PC-3 (cell line): ENCODE data around the gene PNMA8A. TPM values are rescaled to one million over a fixed set of nuclear protein-coding genes. Genes with fewer than 3 reads are reported as not detected.
"Not testable (repeated sequence)": the region's sequence is repeated elsewhere in the genome, so short reads cannot be mapped to it uniquely, and the experiment has no call there.

Source experiments
- ATAC-seq: fragments of 200-7000 bp; cut with Tn5 transposase; 2 replicates; pipeline ENCODE4 v1.9.1; 2020; ENCODE audit warnings: mild to moderate bottlenecking, moderate library complexity
- BruUV-seq: library from RNA; stranded (reverse); fragments of 400-500 nt; replicated peaks from 2 replicates; lab custom pipeline; 2021; lab: Mats Ljungman, UMichigan
- CTCF ChIA-PET: fragments of 300-600 bp; sonication (Branson Sonifier 250); formaldehyde crosslinking; loops from one replicate; lab custom pipeline; 2022; ENCODE audit warnings: antibody characterized with exemption; lab: Charles Lee
- POLR2A ChIA-PET: fragments of 300-600 bp; sonication (Branson Sonifier 250); formaldehyde crosslinking; loops from one replicate; lab custom pipeline; 2022; ENCODE audit warnings: antibody characterized with exemption; ENCODE audit not compliant: unreplicated experiment; lab: Charles Lee
- DNase-seq: peaks from one replicate; pipeline ENCODE4 v3.0.0-alpha.2; 2015
- H2AFZ ChIP-seq: fragments of 300-600 bp; sonication (generic); 2 replicates; pipeline ENCODE4 v1.6.0; 2016; ENCODE audit warnings: antibody characterized with exemption, low read length
- H3F3A ChIP-seq: fragments of 300-600 bp; sonication (generic); one replicate; pipeline ENCODE4 v1.6.0; 2017; ENCODE audit warnings: antibody characterized with exemption, low read length, control low read depth, mild to moderate bottlenecking; ENCODE audit not compliant: unreplicated experiment
- H3K27ac ChIP-seq: fragments of 300-600 bp; sonication (generic); 2 replicates; pipeline ENCODE4 v1.5.1; 2016; ENCODE audit warnings: mild to moderate bottlenecking, low read length
- H3K27me3 ChIP-seq: fragments of 300-600 bp; sonication (generic); 2 replicates; pipeline ENCODE4 v1.6.1; 2016; ENCODE audit warnings: low read length, mixed read lengths
- H3K36me3 ChIP-seq: fragments of 300-600 bp; sonication (generic); 2 replicates; pipeline ENCODE4 v1.6.1; 2016; ENCODE audit warnings: low read depth, mixed run types, low read length, mixed read lengths
- H3K4me1 ChIP-seq: fragments of 300-600 bp; sonication (generic); 2 replicates; pipeline ENCODE4 v1.5.1; 2016; ENCODE audit warnings: low read length; ENCODE audit not compliant: insufficient read depth
- H3K4me2 ChIP-seq: fragments of 300-600 bp; sonication (generic); 2 replicates; pipeline ENCODE4 v1.6.0; 2016; ENCODE audit warnings: low read length
- H3K4me3 ChIP-seq: fragments of 300-600 bp; sonication (generic); 2 replicates; pipeline ENCODE4 v1.5.1; 2016; ENCODE audit warnings: mild to moderate bottlenecking, low read length, mixed read lengths
- H3K79me2 ChIP-seq: fragments of 300-600 bp; sonication (generic); 2 replicates; pipeline ENCODE4 v1.6.1; 2017; ENCODE audit warnings: low read length, mixed read lengths
- H3K9ac ChIP-seq: fragments of 300-600 bp; sonication (generic); 2 replicates; pipeline ENCODE4 v1.6.0; 2016; ENCODE audit warnings: mild to moderate bottlenecking, low read length
- H3K9me2 ChIP-seq: fragments of 300-600 bp; sonication (generic); replicated peaks from 2 replicates; pipeline ENCODE4 v1.6.1; 2016; ENCODE audit warnings: mixed run types, low read length, mixed read lengths
- H3K9me3 ChIP-seq: fragments of 300-600 bp; sonication (generic); 2 replicates; pipeline ENCODE4 v1.6.1; 2016; ENCODE audit warnings: low read length, mixed read lengths
- H4K20me1 ChIP-seq: fragments of 300-600 bp; sonication (generic); 2 replicates; pipeline ENCODE4 v1.6.1; 2016; ENCODE audit warnings: low read length, mixed read lengths
- EZH2 ChIP-seq: fragments of 300-600 bp; sonication (generic); IDR thresholded peaks from one replicate; pipeline ENCODE4 v1.6.1; 2017; ENCODE audit warnings: antibody characterized with exemption, mild to moderate bottlenecking, low read length; ENCODE audit not compliant: unreplicated experiment
- EZH2phosphoT487 ChIP-seq: fragments of 300-600 bp; sonication (generic); IDR thresholded peaks from 2 replicates; pipeline ENCODE4 v1.6.1; 2018; ENCODE audit warnings: mild to moderate bottlenecking, antibody characterized with exemption, low read length, borderline replicate concordance
- intact Hi-C: fragments of 100-400 bp; cut with micrococcal nuclease; formaldehyde crosslinking; loops from 2 replicates; pipeline ENCODE4 v1.9.0; 2023
- total RNA-seq: library from RNA; depleted of rRNA; stranded (reverse); fragments of >200 nt; gene quantifications from 2 replicates; pipeline ENCODE4 v1.2.3, GENCODE V29; 2014
- TF ChIP-seq, protein P1 (sequence below): fragments of 300-600 bp; sonication (generic); conservative IDR thresholded peaks from 2 replicates; pipeline ENCODE4 v1.5.1; 2017; ENCODE audit warnings: antibody characterized with exemption, low read depth, mild to moderate bottlenecking, low read length

PNMA8A gene
- total RNA-seq, 1 experiment from 2014 or later, result not detected

DNA sequence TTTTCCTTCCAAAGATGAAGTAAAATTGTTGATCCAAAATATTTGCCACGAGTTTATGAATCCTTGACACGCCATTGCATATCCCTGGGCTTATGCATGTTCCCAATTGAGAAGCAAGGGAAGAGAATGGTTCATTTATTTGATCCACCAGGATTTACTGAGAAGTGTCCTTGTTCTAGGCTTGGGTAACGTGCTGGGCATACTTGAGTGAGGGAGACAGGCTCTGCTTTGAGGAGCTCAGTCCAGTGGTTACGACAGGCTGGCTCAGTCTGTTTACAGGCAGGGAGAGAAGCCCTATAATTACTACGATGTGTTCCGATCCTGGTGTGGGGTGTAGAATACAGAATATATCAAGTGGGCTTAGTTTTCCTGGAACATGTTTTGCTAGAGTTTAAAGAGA is 36.4 kb downstream of the PNMA8A start:
- H3F3A ChIP-seq, result no peaks in the 10 kb centered on the region
- H3K79me2 ChIP-seq, result no peaks in the 10 kb centered on the region
- TF ChIP-seq EZH2phosphoT487 (no peak), EZH2 (no peak)
- TF ChIP-seq, protein P1, sequence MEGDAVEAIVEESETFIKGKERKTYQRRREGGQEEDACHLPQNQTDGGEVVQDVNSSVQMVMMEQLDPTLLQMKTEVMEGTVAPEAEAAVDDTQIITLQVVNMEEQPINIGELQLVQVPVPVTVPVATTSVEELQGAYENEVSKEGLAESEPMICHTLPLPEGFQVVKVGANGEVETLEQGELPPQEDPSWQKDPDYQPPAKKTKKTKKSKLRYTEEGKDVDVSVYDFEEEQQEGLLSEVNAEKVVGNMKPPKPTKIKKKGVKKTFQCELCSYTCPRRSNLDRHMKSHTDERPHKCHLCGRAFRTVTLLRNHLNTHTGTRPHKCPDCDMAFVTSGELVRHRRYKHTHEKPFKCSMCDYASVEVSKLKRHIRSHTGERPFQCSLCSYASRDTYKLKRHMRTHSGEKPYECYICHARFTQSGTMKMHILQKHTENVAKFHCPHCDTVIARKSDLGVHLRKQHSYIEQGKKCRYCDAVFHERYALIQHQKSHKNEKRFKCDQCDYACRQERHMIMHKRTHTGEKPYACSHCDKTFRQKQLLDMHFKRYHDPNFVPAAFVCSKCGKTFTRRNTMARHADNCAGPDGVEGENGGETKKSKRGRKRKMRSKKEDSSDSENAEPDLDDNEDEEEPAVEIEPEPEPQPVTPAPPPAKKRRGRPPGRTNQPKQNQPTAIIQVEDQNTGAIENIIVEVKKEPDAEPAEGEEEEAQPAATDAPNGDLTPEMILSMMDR, result no peak
- no peak overlapping the region for H3K4me2 ChIP-seq
- intact Hi-C loops, result no loop called here
- H3K9me2 ChIP-seq, result no peaks in the 10 kb centered on the region
- no peak overlapping the region for H3K27ac ChIP-seq
- ChIA-PET POLR2A (no interaction called here), CTCF (no interaction called here)
- no TSS peak for BruUV-seq
- no peaks in the 10 kb centered on the region for H3K36me3 ChIP-seq
- no peaks in the 10 kb centered on the region for H3K4me1 ChIP-seq
- no peaks in the 10 kb centered on the region for H4K20me1 ChIP-seq
- H3K9ac ChIP-seq, result no peak overlapping the region
- H2AFZ ChIP-seq, result no peak overlapping the region
- ATAC-seq (no peak), DNase-seq (no peak)
- H3K9me3 ChIP-seq, result no peaks in the 10 kb centered on the region
- H3K4me3 ChIP-seq, result no peak overlapping the region
- H3K27me3 ChIP-seq, result no peaks in the 10 kb centered on the region

DNA sequence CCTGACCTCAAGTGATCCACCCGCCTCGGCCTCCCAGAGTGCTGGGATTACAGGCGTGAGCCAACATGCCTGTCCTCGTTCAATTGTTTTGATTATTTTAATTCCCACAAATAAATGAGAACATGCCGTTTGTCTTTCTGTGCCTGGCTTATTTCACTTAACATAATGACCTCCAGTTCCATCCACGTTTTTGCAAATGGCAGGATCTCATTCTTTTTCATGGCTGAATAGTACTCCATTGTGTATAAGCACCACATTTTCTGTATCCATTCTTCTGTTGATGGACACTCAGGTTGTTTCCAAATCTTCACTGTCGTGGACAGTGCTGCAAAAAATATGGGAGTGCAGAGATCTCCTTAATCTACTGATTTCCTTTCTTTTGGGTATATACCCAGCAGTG is 37.9 kb downstream of the PNMA8A start:
- H3K27me3 ChIP-seq, CTCF ChIA-PET, H3K4me2 ChIP-seq, ATAC-seq, H3K9ac ChIP-seq, intact Hi-C loops, H3F3A ChIP-seq, H3K27ac ChIP-seq, BruUV-seq, H3K36me3 ChIP-seq, POLR2A ChIA-PET, H3K9me3 ChIP-seq, DNase-seq, H3K4me1 ChIP-seq, H4K20me1 ChIP-seq, H2AFZ ChIP-seq, H3K79me2 ChIP-seq, H3K4me3 ChIP-seq, H3K9me2 ChIP-seq: not testable (repeated sequence)

DNA sequence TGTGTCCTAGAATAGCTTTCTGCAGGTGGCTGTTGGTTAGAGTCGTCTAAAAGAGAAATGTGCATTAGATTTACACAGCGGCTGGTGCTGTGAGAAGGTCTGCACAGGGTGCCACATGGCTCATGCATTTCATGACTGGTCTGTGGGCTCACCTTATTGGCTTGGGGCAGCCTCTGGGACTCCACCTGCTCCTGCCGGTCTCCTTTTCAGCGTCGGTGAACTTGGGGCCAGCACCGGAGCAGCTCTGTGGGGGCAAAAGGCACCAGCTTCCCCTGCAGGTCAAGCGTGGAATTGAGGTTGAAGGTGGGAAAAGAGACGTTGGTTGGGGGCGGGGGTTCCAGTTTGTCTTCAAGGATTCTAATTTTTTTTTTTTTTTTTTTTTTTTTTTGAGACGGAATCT is 39.5 kb downstream of the PNMA8A start:
- no peak overlapping the region for H3K27ac ChIP-seq
- POLR2A ChIA-PET, result no interaction called here
- ATAC-seq (no peak), DNase-seq (no peak)
- H3K9ac ChIP-seq, result no peak overlapping the region
- H3K4me1 ChIP-seq, result no peaks in the 10 kb centered on the region
- H3K9me3 ChIP-seq, result no peaks in the 10 kb centered on the region
- BruUV-seq, result no TSS peak
- no peak overlapping the region for H3K4me3 ChIP-seq
- no peaks in the 10 kb centered on the region for H3K27me3 ChIP-seq
- H3K79me2 ChIP-seq, result no peaks in the 10 kb centered on the region
- intact Hi-C loops, result no loop called here
- H3K36me3 ChIP-seq, result no peaks in the 10 kb centered on the region
- no peaks in the 10 kb centered on the region for H3K9me2 ChIP-seq
- TF ChIP-seq, protein P1, result no peak
- TF ChIP-seq EZH2 (no peak), EZH2phosphoT487 (no peak)
- no peaks in the 10 kb centered on the region for H4K20me1 ChIP-seq
- no peak overlapping the region for H2AFZ ChIP-seq
- CTCF ChIA-PET, result interaction anchor here (0.7 kb wide), 1 partner anchor 46 kb away, joined by 18 read pairs; no protein-coding TSS in a partner anchor
- H3F3A ChIP-seq, result no peaks in the 10 kb centered on the region
- no peak overlapping the region for H3K4me2 ChIP-seq
